ENCODE data around the gene GMDS. TPM values are rescaled to one million over a fixed set of nuclear protein-coding genes. Genes with fewer than 3 reads are reported as not detected.
"Not testable (repeated sequence)": the region's sequence is repeated elsewhere in the genome, so short reads cannot be mapped to it uniquely, and the experiment has no call there.

Gene GMDS
- total RNA-seq, 1 experiment from 2014 or later: 31.1 TPM

GRCh38 chr6:1697688-1698351, 547.6 kb downstream of the GMDS start:
- Histone ChIP-seq H3K4me3 (ENCODE audit: low read depth, low read length) (no peak overlapping the region), H3K9me3 (no peaks in the 10 kb centered on the region), H3K36me3 (ENCODE audit: control insufficient read depth, insufficient read depth, low read length) (no peaks in the 10 kb centered on the region), H3K27me3 (replicated peaks; ENCODE audit: control insufficient read depth, insufficient read depth, low read length) (no peaks in the 10 kb centered on the region), H3K4me1 (peaks cover under 1% of the 10 kb centered on the region; the same call in 1 of the 2 replicates)
- intact Hi-C loops (cut with micrococcal nuclease; ENCODE audit: unreplicated experiment): no loop called here
- Mint-ChIP-seq H3K27me3 (ENCODE audit: insufficient read depth, unreplicated experiment) (no peaks in the 10 kb centered on the region), H3K4me3 (ENCODE audit: unreplicated experiment) (no peak overlapping the region), H3K36me3 (ENCODE audit: insufficient read depth, unreplicated experiment) (no peaks in the 10 kb centered on the region), H3K27ac (ENCODE audit: unreplicated experiment) (no peak overlapping the region), H3K9me3 (ENCODE audit: unreplicated experiment) (peaks cover 2% of the 10 kb centered on the region), H3K4me1 (ENCODE audit: low read depth, unreplicated experiment) (peaks cover 10% of the 10 kb centered on the region)
- TF ChIP-seq CTCF (IDR thresholded peaks at IDR 0.05; ENCODE audit: insufficient read depth in 1 of 2, low read depth in 1 of 2, low read length in 1 of 2, severe bottlenecking in 1 of 2, unreplicated experiment in 1 of 2): no peak
- no peak for DNase-seq
- no TSS peak for BruUV-seq (replicated peaks)
- POLR2A ChIA-PET: interaction anchor here (0.6 kb wide), 1 partner anchor 492 kb away, joined by 3 read pairs; no protein-coding TSS in a partner anchor
- CTCF ChIA-PET: interaction anchor here (0.5 kb wide), 1 partner anchor 23 kb away, joined by 5 read pairs; no protein-coding TSS in a partner anchor

GRCh38 chr6:1696463-1696850, 548.9 kb downstream of the GMDS start:
- no peaks in the 10 kb centered on the region for H3K27me3 ChIP-seq (replicated peaks; ENCODE audit: control insufficient read depth, insufficient read depth, low read length)
- no peaks in the 10 kb centered on the region for H3K9me3 ChIP-seq
- H3K4me3 ChIP-seq (ENCODE audit: low read depth, low read length): no peak overlapping the region
- Mint-ChIP-seq H3K27ac (ENCODE audit: unreplicated experiment) (no peak overlapping the region), H3K36me3 (ENCODE audit: insufficient read depth, unreplicated experiment) (no peaks in the 10 kb centered on the region), H3K9me3 (ENCODE audit: unreplicated experiment) (peaks cover 9% of the 10 kb centered on the region), H3K4me3 (ENCODE audit: unreplicated experiment) (no peak overlapping the region), H3K4me1 (ENCODE audit: low read depth, unreplicated experiment) (no peaks in the 10 kb centered on the region), H3K27me3 (ENCODE audit: insufficient read depth, unreplicated experiment) (no peaks in the 10 kb centered on the region)
- no peak for TF ChIP-seq CTCF (IDR thresholded peaks at IDR 0.05; ENCODE audit: insufficient read depth in 1 of 2, low read depth in 1 of 2, low read length in 1 of 2, severe bottlenecking in 1 of 2, unreplicated experiment in 1 of 2)
- H3K4me1 ChIP-seq: no peaks in the 10 kb centered on the region
- BruUV-seq (replicated peaks): no TSS peak
- ChIA-PET CTCF (no interaction called here), POLR2A (no interaction called here)
- no peaks in the 10 kb centered on the region for H3K36me3 ChIP-seq (ENCODE audit: control insufficient read depth, insufficient read depth, low read length)
- no peak for DNase-seq
- intact Hi-C loops (cut with micrococcal nuclease; ENCODE audit: unreplicated experiment): no loop called here

DNA sequence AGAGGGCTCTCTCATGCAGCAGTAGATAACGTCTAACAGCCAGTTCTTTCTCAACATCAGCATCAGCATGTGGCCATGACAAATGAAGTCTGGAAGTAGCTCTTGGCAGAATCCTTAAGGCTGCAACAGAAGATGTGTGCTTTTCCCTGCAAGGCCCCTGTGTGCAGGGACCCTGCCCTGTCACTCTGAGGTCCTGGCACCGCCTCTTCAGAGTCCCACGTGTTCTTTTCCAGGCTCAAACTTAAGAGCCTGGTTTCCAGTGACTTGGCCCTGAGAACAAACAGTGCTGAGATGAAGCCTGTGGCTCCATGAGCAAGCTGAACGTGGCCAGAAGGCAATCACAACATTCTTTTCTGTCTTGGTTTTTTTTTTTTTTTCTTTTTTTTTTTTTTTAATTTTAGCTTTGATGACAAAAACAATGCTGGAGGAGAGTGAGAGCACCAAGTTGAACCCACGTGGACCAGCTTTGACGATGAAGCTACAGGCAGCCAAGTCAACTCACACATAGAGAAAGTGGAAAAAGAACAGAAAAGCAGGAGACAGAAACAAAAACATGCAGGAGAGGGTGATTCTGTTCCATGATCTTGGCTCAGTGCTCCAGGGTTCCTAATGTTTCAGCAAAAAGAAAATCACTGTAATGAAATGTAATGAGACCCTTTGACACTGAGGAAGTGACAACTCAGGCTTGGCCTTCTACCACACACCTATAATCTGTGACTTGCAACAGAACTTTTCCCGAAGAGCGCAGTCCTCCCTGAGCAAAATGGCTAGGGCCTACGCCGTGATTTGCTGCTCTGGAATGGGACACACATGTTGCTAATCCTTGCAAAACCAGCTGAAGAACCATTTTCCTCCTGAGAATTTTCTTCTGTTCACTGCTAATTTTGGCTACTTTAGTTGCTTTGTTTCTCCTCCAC, 549.6 kb downstream of the GMDS start:
- H3K36me3 Mint-ChIP-seq (ENCODE audit: insufficient read depth, unreplicated experiment): no peaks in the 10 kb centered on the region
- H3K9me3 ChIP-seq: no peaks in the 10 kb centered on the region
- no peak for DNase-seq
- H3K4me1 Mint-ChIP-seq (ENCODE audit: low read depth, unreplicated experiment): no peaks in the 10 kb centered on the region
- H3K27me3 Mint-ChIP-seq (ENCODE audit: insufficient read depth, unreplicated experiment): no peaks in the 10 kb centered on the region
- no peak for TF ChIP-seq CTCF (IDR thresholded peaks at IDR 0.05; ENCODE audit: insufficient read depth in 1 of 2, low read depth in 1 of 2, low read length in 1 of 2, severe bottlenecking in 1 of 2, unreplicated experiment in 1 of 2)
- H3K27me3 ChIP-seq (replicated peaks; ENCODE audit: control insufficient read depth, insufficient read depth, low read length): no peaks in the 10 kb centered on the region
- peaks cover 9% of the 10 kb centered on the region for H3K9me3 Mint-ChIP-seq (ENCODE audit: unreplicated experiment)
- H3K4me3 Mint-ChIP-seq (ENCODE audit: unreplicated experiment): no peak overlapping the region
- H3K36me3 ChIP-seq (ENCODE audit: control insufficient read depth, insufficient read depth, low read length): no peaks in the 10 kb centered on the region
- ChIA-PET POLR2A (no interaction called here), CTCF (no interaction called here)
- H3K4me1 ChIP-seq: no peaks in the 10 kb centered on the region
- intact Hi-C loops (cut with micrococcal nuclease; ENCODE audit: unreplicated experiment): no loop called here
- no TSS peak for BruUV-seq (replicated peaks)
- no peak overlapping the region for H3K4me3 ChIP-seq (ENCODE audit: low read depth, low read length)
- no peak overlapping the region for H3K27ac Mint-ChIP-seq (ENCODE audit: unreplicated experiment)

DNA sequence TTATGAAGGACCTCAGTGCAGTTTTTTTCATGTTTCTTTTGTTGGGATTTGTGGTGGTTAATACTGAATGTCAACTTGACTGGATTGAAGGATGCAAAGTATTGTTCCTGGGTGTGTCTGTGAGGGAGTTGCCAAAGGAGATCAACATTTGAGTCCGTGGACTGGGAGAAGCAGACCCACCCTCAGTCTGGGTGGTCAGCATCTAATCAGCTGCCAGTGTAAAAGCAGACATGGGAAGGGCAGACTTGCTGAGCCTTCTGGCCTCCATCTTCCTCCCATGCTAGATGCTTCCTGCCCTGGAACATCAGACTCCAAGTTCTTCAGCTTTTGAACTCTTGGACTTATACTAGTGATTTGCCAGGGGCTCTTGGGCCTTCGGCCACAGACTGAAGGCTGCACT, 553.6 kb downstream of the GMDS start:
- H3K9me3 Mint-ChIP-seq (ENCODE audit: unreplicated experiment); intact Hi-C loops (cut with micrococcal nuclease; ENCODE audit: unreplicated experiment): not testable (repeated sequence)

More for the DNA sequence above, 553.6 kb downstream of the GMDS start:
- CTCF ChIA-PET; H3K4me3 ChIP-seq (ENCODE audit: low read depth, low read length); POLR2A ChIA-PET; BruUV-seq (replicated peaks); H3K27me3 ChIP-seq (replicated peaks; ENCODE audit: control insufficient read depth, insufficient read depth, low read length); H3K27ac Mint-ChIP-seq (ENCODE audit: unreplicated experiment); DNase-seq; H3K4me3 Mint-ChIP-seq (ENCODE audit: unreplicated experiment); H3K4me1 ChIP-seq; H3K27me3 Mint-ChIP-seq (ENCODE audit: insufficient read depth, unreplicated experiment); H3K4me1 Mint-ChIP-seq (ENCODE audit: low read depth, unreplicated experiment); H3K36me3 Mint-ChIP-seq (ENCODE audit: insufficient read depth, unreplicated experiment); H3K36me3 ChIP-seq (ENCODE audit: control insufficient read depth, insufficient read depth, low read length); H3K9me3 ChIP-seq: not testable (repeated sequence)

All from Caco-2 (cell line).